ENCODE data around the gene CLASP1. TPM values are rescaled to one million over a fixed set of nuclear protein-coding genes. Genes with fewer than 3 reads are reported as not detected.
"Not testable (repeated sequence)": the region's sequence is repeated elsewhere in the genome, so short reads cannot be mapped to it uniquely, and the experiment has no call there.

CLASP1 gene
- total RNA-seq, 1 experiment from 2014 or later, result 33.6 TPM

DNA sequence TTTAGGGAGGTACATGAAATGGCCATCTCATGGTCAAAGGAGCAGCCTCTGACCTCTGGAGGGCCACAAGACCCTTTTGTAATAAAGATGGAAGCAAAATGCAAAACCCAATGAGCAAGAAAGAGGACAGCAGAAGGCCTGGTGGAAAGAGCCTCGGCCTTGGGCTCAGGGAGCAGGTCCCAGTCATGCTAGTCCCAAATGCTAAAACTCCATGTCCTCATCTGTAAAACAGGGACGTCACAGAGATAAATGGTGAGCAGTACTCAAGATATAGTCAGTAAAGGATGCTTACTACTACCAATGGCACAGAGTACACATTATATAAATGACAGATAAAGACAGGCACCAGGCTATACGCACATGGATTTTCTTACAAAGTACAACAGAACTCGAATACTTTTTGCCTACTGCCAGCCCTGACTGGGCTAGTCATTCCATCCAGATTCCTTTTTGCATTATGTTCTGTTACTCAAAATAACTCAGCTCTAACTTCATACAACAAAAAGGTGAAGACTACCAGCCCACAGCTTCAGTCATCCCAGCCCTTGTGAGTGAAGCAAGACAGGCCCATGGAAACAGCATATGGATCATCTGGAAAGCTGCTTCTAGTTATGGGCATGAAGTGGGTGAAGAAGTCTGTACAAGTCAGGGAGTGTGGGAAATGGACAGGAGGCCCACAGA lies 299.4 kb downstream of the CLASP1 start:
- DNase-seq (ENCODE audit: low spot score), result no peak

- no peak for DNase-seq (ENCODE audit: low spot score)
These were observed 301.0 kb downstream of the CLASP1 start for GRCh38 chr2:121348128-121348740.

DNA sequence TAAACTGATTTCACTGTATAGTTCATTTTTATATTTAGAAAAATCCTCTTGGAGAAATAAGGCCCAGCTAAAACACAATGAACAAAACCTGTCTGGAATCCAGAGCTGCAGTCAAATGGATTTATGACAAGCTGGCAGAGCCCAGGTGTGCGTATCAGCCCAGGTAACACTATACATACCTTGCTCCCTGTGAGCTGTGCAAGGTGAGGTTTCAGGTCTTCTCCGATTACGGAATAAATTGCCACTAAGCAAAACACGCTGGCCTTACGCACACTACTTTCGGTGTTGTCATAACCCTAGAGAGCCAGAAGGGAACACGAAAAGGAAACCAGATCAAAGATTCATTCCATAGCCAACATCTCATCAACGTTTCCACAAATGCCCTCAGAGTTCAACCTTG lies 302.4 kb downstream of the CLASP1 start:
- DNase-seq (ENCODE audit: low spot score), result no peak

DNA sequence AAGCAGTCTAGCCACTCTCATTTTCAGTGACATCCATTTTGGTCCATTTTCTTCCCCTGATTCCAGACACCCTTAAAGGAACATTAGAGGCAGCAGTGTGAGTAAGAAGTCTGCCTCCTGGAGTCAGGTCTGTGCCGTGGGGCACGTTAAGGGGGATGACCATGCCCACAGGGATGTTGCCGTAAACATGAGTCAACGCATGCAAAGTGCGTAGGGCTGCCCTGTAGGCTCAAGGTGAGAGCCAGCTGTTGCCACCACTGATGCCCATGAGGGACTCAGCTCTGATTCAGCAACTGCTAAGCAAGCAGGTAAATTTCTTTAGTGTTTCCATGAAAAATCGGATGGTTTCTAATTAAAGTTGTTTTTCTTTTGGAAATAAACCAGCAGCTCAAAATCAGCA lies 302.9 kb downstream of the CLASP1 start:
- DNase-seq (ENCODE audit: low spot score), result no peak

DNA sequence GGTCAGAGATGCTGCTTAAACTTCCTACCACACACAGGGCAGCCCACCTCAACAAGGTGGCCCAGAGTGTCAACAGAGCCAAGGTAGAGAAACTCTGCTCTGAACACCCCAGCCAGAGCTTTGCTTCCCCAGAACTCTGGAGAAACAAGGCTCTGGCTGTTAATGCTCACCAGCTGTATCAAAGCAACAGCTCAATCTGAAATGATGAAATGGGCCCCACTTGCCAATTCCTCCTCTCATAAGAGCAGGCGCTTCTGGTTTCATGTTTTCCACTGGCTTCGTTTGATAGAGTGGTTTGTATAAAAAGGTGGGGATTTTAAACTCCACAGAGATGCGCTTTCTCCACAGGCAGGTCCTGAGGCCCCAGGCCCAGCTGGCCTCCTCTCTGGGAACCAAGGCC lies 303.4 kb downstream of the CLASP1 start:
- DNase-seq (ENCODE audit: low spot score), result no peak

- no peak for DNase-seq (ENCODE audit: low spot score)
These were observed 304.2 kb downstream of the CLASP1 start for GRCh38 chr2:121345101-121345500.

DNA sequence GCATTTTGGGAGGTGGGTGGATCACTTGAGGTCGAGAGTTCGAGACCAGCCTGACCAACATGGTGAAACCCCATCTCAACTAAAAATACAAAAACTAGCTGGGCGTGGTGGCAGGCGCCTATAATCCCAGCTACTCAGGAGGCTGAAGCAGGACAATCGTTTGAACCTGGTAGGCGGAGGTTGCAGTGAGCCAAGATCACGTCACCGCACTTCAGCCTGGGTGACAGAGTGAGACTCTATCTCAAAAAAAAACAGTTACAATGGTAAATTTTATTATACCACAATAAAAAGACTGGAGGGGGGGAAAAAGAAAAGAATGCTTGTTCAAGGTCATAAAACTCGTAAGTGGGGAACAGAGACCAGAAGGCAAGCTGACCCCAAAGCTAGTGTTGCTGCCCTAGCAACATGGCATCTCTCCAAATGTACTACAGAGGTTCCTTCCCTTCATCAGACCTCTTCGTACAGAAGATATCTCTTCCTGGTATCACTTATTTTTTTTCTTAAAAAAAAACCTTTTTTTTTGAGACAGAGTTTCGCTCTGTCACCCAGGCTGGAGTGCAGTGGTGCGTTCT lies 305.3 kb downstream of the CLASP1 start:
- not testable (repeated sequence) for DNase-seq (ENCODE audit: low spot score)

GRCh38 chr2:121343191-121343590 lies 306.1 kb downstream of the CLASP1 start:
- no peak for DNase-seq (ENCODE audit: low spot score)

GRCh38 chr2:121342751-121343150 lies 306.5 kb downstream of the CLASP1 start:
- no peak for DNase-seq (ENCODE audit: low spot score)

DNA sequence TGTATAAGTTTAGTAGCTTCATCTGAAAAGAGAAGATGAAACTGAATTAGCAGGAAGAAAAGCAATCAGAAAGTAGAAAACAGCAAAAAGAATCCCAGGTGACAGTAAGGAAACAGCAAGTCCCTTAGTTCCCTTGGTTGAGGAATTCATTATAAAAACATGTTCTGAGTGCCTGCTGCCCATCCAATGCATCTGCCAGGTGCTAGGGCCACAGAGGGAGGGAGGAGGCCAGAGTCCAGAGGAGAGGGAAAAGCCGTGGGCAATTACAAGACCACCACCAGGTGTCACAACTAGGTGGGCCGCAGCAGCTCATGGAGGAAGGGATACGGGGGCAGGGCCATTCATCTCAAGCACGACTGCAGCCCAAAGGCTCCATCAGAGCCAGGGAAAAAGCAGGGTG lies 308.3 kb downstream of the CLASP1 start:
- DNase-seq (ENCODE audit: low spot score), result no peak

DNA sequence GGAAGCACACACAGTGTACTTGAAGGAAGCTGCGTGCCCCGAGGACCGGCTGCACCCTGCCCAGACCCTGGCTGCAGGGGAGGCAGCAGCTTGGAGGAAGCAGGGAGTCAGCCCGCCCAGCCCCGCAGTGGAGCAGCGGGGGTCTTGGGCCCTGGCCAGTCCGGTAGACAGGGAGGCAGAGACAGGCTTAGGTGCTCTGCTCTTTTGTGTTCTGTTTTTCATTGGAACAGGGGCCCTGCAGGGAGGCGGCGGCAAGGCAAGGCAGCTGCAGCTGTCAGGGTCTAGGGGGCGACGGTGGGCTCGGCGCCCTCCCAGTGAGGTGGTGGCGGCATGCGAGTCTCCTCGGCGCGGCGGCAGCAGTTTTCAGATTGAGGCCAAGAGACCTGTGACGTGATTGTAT lies 311.0 kb downstream of the CLASP1 start:
- DNase-seq (ENCODE audit: low spot score), result no peak

- no peak for DNase-seq (ENCODE audit: low spot score)
These were observed 312.6 kb downstream of the CLASP1 start for GRCh38 chr2:121336528-121337294.

- DNase-seq (ENCODE audit: low spot score), result no peak
These were observed 313.7 kb downstream of the CLASP1 start for GRCh38 chr2:121335294-121336290.

GRCh38 chr2:121334581-121335293 lies 314.5 kb downstream of the CLASP1 start:
- no peak for DNase-seq (ENCODE audit: low spot score)

DNA sequence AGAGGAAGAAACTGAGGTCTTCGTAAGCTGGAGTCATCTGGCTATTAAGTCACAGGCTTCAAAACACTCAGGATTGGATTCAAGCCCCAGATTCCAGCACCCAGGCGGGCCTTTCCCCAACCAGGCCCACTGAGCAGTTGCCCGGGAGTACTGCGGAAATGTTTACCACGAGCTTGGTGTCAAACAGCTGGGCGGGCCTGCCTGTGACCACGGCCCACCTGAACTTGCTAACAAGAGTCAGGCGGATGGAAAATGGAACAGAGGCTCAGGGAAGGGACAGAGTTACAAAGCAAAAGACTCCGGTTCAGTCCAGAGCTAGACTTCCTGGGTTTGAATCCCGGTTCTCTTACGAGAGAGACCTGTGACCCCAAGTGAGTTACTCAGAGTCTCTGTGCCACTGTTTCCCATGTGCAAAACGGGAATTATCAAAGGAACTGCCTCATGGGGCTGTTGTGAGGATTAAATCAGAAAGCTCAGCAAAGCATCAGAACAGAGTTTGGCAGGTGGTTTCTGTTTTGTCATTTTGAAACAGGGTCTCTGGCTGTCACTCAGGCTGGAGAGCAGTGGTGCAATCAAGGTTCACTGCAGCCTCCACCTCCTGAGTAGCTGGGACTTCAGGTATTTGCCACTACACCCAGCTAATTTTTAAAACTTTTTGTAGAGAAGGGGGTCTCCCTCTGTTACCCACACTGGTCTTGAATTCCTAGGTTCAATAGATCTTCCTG lies 315.3 kb downstream of the CLASP1 start:
- DNase-seq (ENCODE audit: low spot score), result no peak

DNA sequence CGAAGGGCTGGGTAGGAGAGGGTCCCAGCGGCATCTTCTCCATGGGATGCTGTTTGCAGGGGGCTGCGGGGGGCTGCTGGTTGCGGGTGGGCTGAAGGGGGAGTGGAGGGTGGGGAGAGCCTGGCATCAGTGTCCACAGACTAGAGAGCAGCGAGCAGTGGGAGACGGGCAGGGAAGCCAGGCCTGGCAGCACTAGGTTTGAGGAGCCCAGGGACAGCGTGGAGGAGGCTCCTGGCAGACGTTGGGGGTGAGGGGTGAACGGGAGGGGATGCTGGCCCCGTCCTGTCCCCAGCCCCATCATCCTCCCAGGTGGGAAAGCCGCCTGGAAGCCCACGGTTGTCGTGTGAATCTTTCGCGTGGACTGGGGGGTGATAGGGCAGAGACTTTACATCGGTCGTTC lies 316.0 kb downstream of the CLASP1 start:
- no peak for DNase-seq (ENCODE audit: low spot score)

DNA sequence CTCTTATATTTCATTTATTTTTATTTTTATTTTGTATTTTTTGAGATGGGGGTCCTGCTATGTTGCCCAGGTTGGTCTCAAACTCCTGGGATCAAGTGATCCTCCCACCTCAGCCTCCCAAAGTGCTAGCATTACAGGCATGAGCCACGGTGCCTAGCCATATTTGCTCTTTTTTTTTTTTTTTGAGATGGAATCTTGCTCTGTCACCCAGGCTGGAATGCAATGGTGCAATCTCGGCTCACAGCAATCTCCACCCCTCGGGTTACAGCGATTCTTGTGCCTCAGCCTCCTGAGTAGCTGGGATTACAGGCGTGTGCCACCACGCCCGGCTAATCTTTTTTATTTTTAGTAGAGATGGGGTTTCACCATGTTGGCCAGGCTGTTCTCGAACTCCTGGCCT lies 317.9 kb downstream of the CLASP1 start:
- not testable (repeated sequence) for DNase-seq (ENCODE audit: low spot score)

- no peak for DNase-seq (ENCODE audit: low spot score)
These were observed 318.3 kb downstream of the CLASP1 start for GRCh38 chr2:121330921-121331320.

GRCh38 chr2:121329786-121330185 lies 319.5 kb downstream of the CLASP1 start:
- no peak for DNase-seq (ENCODE audit: low spot score)

DNA sequence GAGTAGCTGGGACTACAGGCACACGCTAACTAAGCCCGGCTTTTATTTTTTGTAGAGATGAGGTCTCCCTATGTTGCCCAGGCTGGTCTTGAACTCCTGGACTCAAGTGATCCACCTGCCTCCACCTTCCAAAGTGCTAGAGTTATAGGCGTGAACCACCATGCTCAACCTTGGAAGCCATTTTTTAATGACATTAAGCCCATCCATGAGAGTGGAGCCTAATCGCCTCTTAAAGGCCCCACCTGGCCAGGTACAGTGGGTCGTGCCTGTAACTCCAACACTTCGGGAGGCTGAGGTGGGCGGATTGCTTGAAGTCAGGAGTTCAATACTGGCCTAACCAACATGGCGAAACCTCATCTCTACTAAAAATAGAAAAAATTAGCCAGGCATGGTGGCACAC lies 322.6 kb downstream of the CLASP1 start:
- no peak for DNase-seq (ENCODE audit: low spot score)
